HepG2 (cell line): ENCODE results near the gene SLC66A3. TPM values are rescaled to one million over a fixed set of nuclear protein-coding genes. Genes with fewer than 3 reads are reported as not detected.

ENCODE experiments used
- ARID5B ChIP-seq: IDR thresholded peaks from 2 replicates; pipeline ENCODE4 v1.4.0; 2020; ENCODE audit warnings: mild to moderate bottlenecking, missing genetic modification reagents
- CENPX ChIP-seq: sonication (generic); formaldehyde crosslinking; IDR thresholded peaks from 2 replicates; pipeline ENCODE4 v1.9.0; 2021; ENCODE audit warnings: mild to moderate bottlenecking, missing genetic modification reagents, moderate library complexity
- CHD4 ChIP-seq: fragments of 200-600 bp; sonication (generic); IDR thresholded peaks from 2 replicates; pipeline ENCODE4 v1.7.0; 2017; ENCODE audit warnings: mild to moderate bottlenecking, low read length, borderline replicate concordance
- CREM ChIP-seq, 2 experiments: sonication (generic) in 1 of 2; formaldehyde crosslinking in 1 of 2; IDR thresholded peaks; 2 replicates each; pipeline versions ENCODE4 v1.4.0 to v1.6.1; 2016 to 2020; ENCODE audit warnings: antibody characterized with exemption in 1 of 2, mild to moderate bottlenecking in 1 of 2, missing genetic modification reagents in 1 of 2
- ETV5 ChIP-seq: IDR thresholded peaks from 2 replicates; pipeline ENCODE4 v1.6.1; 2018; ENCODE audit warnings: missing biosample characterization, missing genetic modification reagents, inconsistent platforms, borderline replicate concordance
- HDAC2 ChIP-seq: sonication (generic); formaldehyde crosslinking; IDR thresholded peaks from 2 replicates; pipeline ENCODE4 v1.4.0; 2020; ENCODE audit warnings: missing genetic modification reagents
- HMG20A ChIP-seq: IDR thresholded peaks from 2 replicates; pipeline ENCODE4 v1.6.1; 2016; ENCODE audit warnings: borderline replicate concordance
- JDP2 ChIP-seq: sonication (generic); formaldehyde crosslinking; IDR thresholded peaks from 2 replicates; pipeline ENCODE4 v1.8.1; 2022; ENCODE audit warnings: missing genetic modification reagents, borderline replicate concordance
- KLF16 ChIP-seq, 2 experiments: sonication (generic) in 1 of 2; formaldehyde crosslinking in 1 of 2; IDR thresholded peaks; 2 replicates each; pipeline versions ENCODE4 v1.6.1 to v1.8.0; 2016 to 2023; ENCODE audit warnings: missing genetic modification reagents in 2 of 2, missing compliant biosample characterization in 1 of 2
- MEIS1 ChIP-seq: sonication (generic); formaldehyde crosslinking; IDR thresholded peaks from 2 replicates; pipeline ENCODE4 v1.9.0; 2021; ENCODE audit warnings: mild to moderate bottlenecking, missing genetic modification reagents, moderate library complexity, borderline replicate concordance
- NFATC3 ChIP-seq: sonication (generic); formaldehyde crosslinking; IDR thresholded peaks from 2 replicates; pipeline ENCODE4 v1.5.1; 2020; ENCODE audit warnings: mild to moderate bottlenecking, missing genetic modification reagents
- NFYB ChIP-seq: sonication (generic); formaldehyde crosslinking; IDR thresholded peaks from 2 replicates; pipeline ENCODE4 v1.4.0; 2020; ENCODE audit warnings: missing genetic modification reagents
- NR1H2 ChIP-seq: sonication (generic); formaldehyde crosslinking; IDR thresholded peaks from 2 replicates; pipeline ENCODE4 v1.8.1; 2022; ENCODE audit warnings: low read depth, missing genetic modification reagents, borderline replicate concordance
- PCBP2 ChIP-seq: fragments of 200-400 bp; formaldehyde crosslinking; optimal IDR thresholded peaks from 2 replicates; pipeline ENCODE3; 2018; ENCODE audit warnings: low read length, low read depth; ENCODE audit not compliant: poor library complexity, severe bottlenecking
- REPIN1 ChIP-seq: sonication (generic); formaldehyde crosslinking; IDR thresholded peaks from 2 replicates; pipeline ENCODE4 v1.8.0; 2022; ENCODE audit warnings: missing genetic modification reagents, low read depth, mild to moderate bottlenecking, borderline replicate concordance
- SETDB1 ChIP-seq: sonication (generic); formaldehyde crosslinking; IDR thresholded peaks from 2 replicates; pipeline ENCODE4 v1.5.1; 2020; ENCODE audit warnings: missing genetic modification reagents, mild to moderate bottlenecking, borderline replicate concordance
- TGIF2 ChIP-seq: IDR thresholded peaks from 2 replicates; pipeline ENCODE4 v1.6.1; 2016; ENCODE audit warnings: control low read depth, missing compliant biosample characterization
- ZFX ChIP-seq: sonication (generic); formaldehyde crosslinking; IDR thresholded peaks from 2 replicates; pipeline ENCODE4 v1.4.0; 2020; ENCODE audit warnings: mild to moderate bottlenecking, low read depth, missing genetic modification reagents, moderate library complexity
- ZFYVE20 ChIP-seq: sonication (generic); formaldehyde crosslinking; IDR thresholded peaks from 2 replicates; pipeline ENCODE4 v1.8.0; 2023; ENCODE audit warnings: low read depth, mild to moderate bottlenecking, moderate library complexity, missing genetic modification reagents, borderline replicate concordance
- ZNF263 ChIP-seq: sonication (generic); formaldehyde crosslinking; IDR thresholded peaks from 2 replicates; pipeline ENCODE4 v1.4.0; 2020; ENCODE audit warnings: missing genetic modification reagents
- ZNF274 ChIP-seq: sonication (generic); formaldehyde crosslinking; IDR thresholded peaks from 2 replicates; pipeline ENCODE4 v1.5.1; 2020; ENCODE audit warnings: mild to moderate bottlenecking, missing genetic modification reagents
- ZNF33A ChIP-seq: sonication (generic); formaldehyde crosslinking; IDR thresholded peaks from 2 replicates; pipeline ENCODE4 v1.5.1; 2020; ENCODE audit warnings: missing genetic modification reagents, mild to moderate bottlenecking, moderate library complexity, borderline replicate concordance
- ZNF7 ChIP-seq: IDR thresholded peaks from 2 replicates; pipeline ENCODE4 v1.6.1; 2016; ENCODE audit warnings: missing biosample characterization, missing genetic modification reagents
- ZNF773 ChIP-seq: sonication (generic); formaldehyde crosslinking; IDR thresholded peaks from 2 replicates; pipeline ENCODE4 v1.4.0; 2020; ENCODE audit warnings: missing genetic modification reagents, borderline replicate concordance
- ZNF781 ChIP-seq: sonication (generic); formaldehyde crosslinking; IDR thresholded peaks from 2 replicates; pipeline ENCODE4 v1.5.1; 2020; ENCODE audit warnings: borderline replicate concordance, mild to moderate bottlenecking, missing genetic modification reagents; ENCODE audit errors: not compliant biosample characterization
- ZNF883 ChIP-seq: sonication (generic); formaldehyde crosslinking; IDR thresholded peaks from 2 replicates; pipeline ENCODE4 v1.5.1; 2020; ENCODE audit warnings: mild to moderate bottlenecking, missing genetic modification reagents; ENCODE audit errors: not compliant biosample characterization
- polyA plus RNA-seq, 8 experiments: library from polyadenylated mRNA; depleted of rRNA in 3 of 8; stranded (reverse) in 7 of 8; unstranded in 1 of 8; fragments of >200 nt; fragmentation: Illumina TruSeq in 4 of 8; extraction: Trizol in 4 of 8; gene quantifications; 2 replicates each; pipeline versions ENCODE4 v1.2.1 to v1.2.3, GENCODE V29; 2011 to 2016; ENCODE audit warnings: low read depth in 4 of 8, missing spikeins in 1 of 8, mixed read lengths in 1 of 8; ENCODE audit not compliant: insufficient read depth in 1 of 8
- total RNA-seq, 5 experiments: library from RNA; depleted of rRNA; stranded (reverse); fragments of >200 nt; fragmentation: Illumina TruSeq; extraction: Trizol; gene quantifications; 2 replicates each; pipeline ENCODE4 v1.2.3, GENCODE V29; 2016; ENCODE audit warnings: low read depth in 1 of 5
- TF ChIP-seq, protein P1 (sequence below): sonication (generic); formaldehyde crosslinking; IDR thresholded peaks from 2 replicates; pipeline ENCODE4 v1.5.0; 2020; ENCODE audit warnings: missing genetic modification reagents

The SLC66A3 gene
- total and polyA plus RNA-seq, 2 of the 13 experiments (the other 11 are each of a cell fraction or from before 2014, with no cell fraction given): 2.2 to 3.7 TPM

DNA sequence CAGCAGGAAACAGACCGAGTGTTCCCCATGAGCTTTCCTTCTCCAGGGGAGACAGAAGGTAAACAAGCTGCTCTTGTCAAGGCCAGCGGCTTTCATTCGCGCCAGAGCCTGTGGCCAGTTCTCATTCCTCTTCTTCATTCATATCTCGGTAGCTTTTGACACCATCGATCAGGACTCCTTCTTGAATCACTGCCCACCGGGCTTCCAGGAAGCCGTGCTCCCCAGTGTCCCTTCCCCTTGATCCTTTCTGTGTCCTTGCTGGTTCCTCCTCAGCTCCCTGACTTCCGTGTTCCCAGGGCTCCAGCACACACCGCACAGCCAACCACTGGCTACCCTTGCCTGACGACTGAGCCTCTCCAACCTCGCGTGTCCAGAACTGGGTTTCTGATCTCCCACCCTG, 14.1 kb downstream of the SLC66A3 start (continued):
- TF ChIP-seq, protein P1, sequence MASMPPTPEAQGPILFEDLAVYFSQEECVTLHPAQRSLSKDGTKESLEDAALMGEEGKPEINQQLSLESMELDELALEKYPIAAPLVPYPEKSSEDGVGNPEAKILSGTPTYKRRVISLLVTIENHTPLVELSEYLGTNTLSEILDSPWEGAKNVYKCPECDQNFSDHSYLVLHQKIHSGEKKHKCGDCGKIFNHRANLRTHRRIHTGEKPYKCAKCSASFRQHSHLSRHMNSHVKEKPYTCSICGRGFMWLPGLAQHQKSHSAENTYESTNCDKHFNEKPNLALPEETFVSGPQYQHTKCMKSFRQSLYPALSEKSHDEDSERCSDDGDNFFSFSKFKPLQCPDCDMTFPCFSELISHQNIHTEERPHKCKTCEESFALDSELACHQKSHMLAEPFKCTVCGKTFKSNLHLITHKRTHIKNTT (CRISPR knock-in tag): no peak
- TF ChIP-seq ZNF33A (CRISPR knock-in tag) (no peak), HDAC2 (CRISPR knock-in tag) (no peak), ZNF274 (CRISPR knock-in tag) (peak; percentile 49; the same call in 1 of the 2 replicates), SETDB1 (CRISPR knock-in tag) (no peak), ZNF883 (CRISPR knock-in tag) (no peak), JDP2 (no peak), ZNF773 (CRISPR knock-in tag) (no peak), CREM (IDR thresholded peaks at IDR 0.05) (no peak), CREM (CRISPR knock-in tag; IDR thresholded peaks at IDR 0.05) (no peak), CENPX (CRISPR knock-in tag) (no peak), NR1H2 (CRISPR knock-in tag) (no peak), ETV5 (CRISPR knock-in tag) (0 out of 2 replicates have a peak, but pooled peaks have one; percentile 12), ZNF7 (CRISPR knock-in tag) (no peak), NFATC3 (CRISPR knock-in tag) (no peak), ZFYVE20 (CRISPR knock-in tag) (no peak), NFYB (CRISPR knock-in tag) (peak; percentile 31; the same call in 1 of the 2 replicates), KLF16 (CRISPR knock-in tag; IDR thresholded peaks at IDR 0.05) (no peak), ZNF263 (peak; percentile 94), HMG20A (CRISPR knock-in tag) (no peak), TGIF2 (CRISPR knock-in tag) (0 out of 2 replicates have a peak, but pooled peaks have one; percentile 31), ZFX (peak; percentile 25; the same call in 1 of the 2 replicates), MEIS1 (CRISPR knock-in tag) (0 out of 2 replicates have a peak, but pooled peaks have one; percentile 21), CHD4 (no peak), ARID5B (CRISPR knock-in tag) (0 out of 2 replicates have a peak, but pooled peaks have one; percentile 9), ZNF781 (peak; percentile 17), REPIN1 (CRISPR knock-in tag) (no peak), PCBP2 (no peak)
